K562 (cell line): ENCODE measurements around the gene PGS1. TPM values are rescaled to one million over a fixed set of nuclear protein-coding genes. Genes with fewer than 3 reads are reported as not detected.

Experiments
- ATAC-seq: fragments of 200-7000 bp; cut with Tn5 transposase; 3 replicates; pipeline ENCODE4 v1.9.1; 2020; ENCODE audit warnings: moderate library complexity
- BruUV-seq: library from RNA; stranded (reverse); fragments of 400-500 nt; replicated peaks from 2 replicates; lab custom pipeline; 2021; lab: Mats Ljungman, UMichigan
- CTCF ChIA-PET: fragments of 300-600 bp; formaldehyde crosslinking; extraction: SDS; loops from one replicate; lab custom pipeline; 2021; ENCODE audit warnings: low intra/inter-chr PET ratio; lab: Yijun Ruan, JAX
- POLR2A ChIA-PET: fragments of 300-600, 350-650 bp; sonication (Branson Sonifier 250); formaldehyde crosslinking; extraction: SDS; loops from one replicate; lab custom pipeline; 2021; ENCODE audit warnings: antibody characterized with exemption, inconsistent platforms; lab: Yijun Ruan, JAX
- DNase-seq, 4 experiments: peaks; one replicate each; pipeline versions ENCODE4 v3.0.0 to v3.0.0-alpha.2; 2011 to 2018; ENCODE audit warnings: low spot score in 3 of 4, mixed read lengths in 3 of 4; ENCODE audit errors: extremely low read depth in 1 of 4
- FAIRE-seq: peaks from 2 replicates; lab custom pipeline; 2011; peaks lifted over from hg19 to GRCh38; lab: Jason Lieb, UNC
- H2AFZ ChIP-seq: 2 replicates; pipeline ENCODE4 v1.6.0; 2011; ENCODE audit warnings: low read depth, low read length, control low read depth, inconsistent platforms
- H3K27ac ChIP-seq: fragments of 200-600 bp; 3 replicates; pipeline ENCODE4 v1.8.0; 2011; ENCODE audit warnings: low read depth, mild to moderate bottlenecking, control low read depth, inconsistent platforms, low read length, moderate library complexity, mixed read lengths; ENCODE audit errors: extremely low read depth
- H3K27me3 ChIP-seq, 2 experiments: fragments of 300-600 bp in 1 of 2; 2 replicates in 1 of 2; 3 replicates in 1 of 2; pipeline versions ENCODE4 v1.6.0 to v1.8.0; 2011; ENCODE audit warnings: inconsistent platforms in 2 of 2, low read length in 2 of 2, mild to moderate bottlenecking in 1 of 2, mixed read lengths in 1 of 2, moderate library complexity in 1 of 2; ENCODE audit not compliant: control insufficient read depth in 2 of 2, insufficient read depth in 2 of 2
- H3K36me3 ChIP-seq: fragments of 300-600 bp; 3 replicates; pipeline ENCODE4 v1.8.0; 2011; ENCODE audit warnings: mild to moderate bottlenecking, low read length, inconsistent platforms; ENCODE audit not compliant: control insufficient read depth, insufficient read depth
- H3K4me1 ChIP-seq, 2 experiments: fragments of 200-600 bp in 1 of 2; replicated peaks in 1 of 2; 2 replicates in 1 of 2; 3 replicates in 1 of 2; pipeline versions ENCODE4 v1.5.1 to v1.8.0; 2011; ENCODE audit warnings: inconsistent platforms in 2 of 2, low read length in 2 of 2, mild to moderate bottlenecking in 1 of 2, mixed read lengths in 1 of 2, moderate library complexity in 1 of 2; ENCODE audit not compliant: control insufficient read depth in 2 of 2, insufficient read depth in 2 of 2
- H3K4me2 ChIP-seq: 2 replicates; pipeline ENCODE4 v1.6.1; 2011; ENCODE audit warnings: low read length, control low read depth, inconsistent platforms, mixed read lengths; ENCODE audit not compliant: insufficient read depth
- H3K4me3 ChIP-seq: fragments of 200-600 bp; sonication (generic), shearing (Covaris generic); 2 replicates; pipeline ENCODE4 v1.5.1; 2016; ENCODE audit warnings: control low read depth, inconsistent platforms
- H3K79me2 ChIP-seq: fragments of 200-600 bp; 3 replicates; pipeline ENCODE4 v1.8.0; 2011; ENCODE audit warnings: low read length, inconsistent platforms; ENCODE audit not compliant: control insufficient read depth, insufficient read depth
- H3K9ac ChIP-seq, 2 experiments: 2 replicates each; pipeline versions ENCODE4 v1.6.0 to v1.6.1; 2011; ENCODE audit warnings: low read depth in 2 of 2, low read length in 2 of 2, control low read depth in 1 of 2, inconsistent platforms in 1 of 2, mild to moderate bottlenecking in 1 of 2, mixed read lengths in 1 of 2; ENCODE audit not compliant: insufficient read depth in 1 of 2
- H3K9me1 ChIP-seq: one replicate; pipeline ENCODE4 v1.6.0; 2011; ENCODE audit warnings: inconsistent platforms, mild to moderate bottlenecking, low read length, moderate library complexity; ENCODE audit not compliant: control insufficient read depth, insufficient read depth
- H3K9me3 ChIP-seq: replicated peaks from 2 replicates; pipeline ENCODE4 v1.5.1; 2011; ENCODE audit warnings: low read depth, low read length, inconsistent platforms; ENCODE audit not compliant: control insufficient read depth, insufficient read depth
- H4K20me1 ChIP-seq: replicated peaks from 2 replicates; pipeline ENCODE4 v1.6.1; 2011; ENCODE audit warnings: low read length, inconsistent platforms, mixed read lengths; ENCODE audit not compliant: control insufficient read depth, insufficient read depth
- ATF1 ChIP-seq, 2 experiments: fragments of 450-650 bp in 1 of 2; IDR thresholded peaks; 2 replicates each; pipeline ENCODE4 v1.6.1; 2016; ENCODE audit warnings: missing compliant biosample characterization in 1 of 2, missing genetic modification characterization in 1 of 2
- CEBPZ ChIP-seq: fragments of 150-350 bp; IDR thresholded peaks from 2 replicates; pipeline ENCODE4 v1.6.1; 2014; ENCODE audit warnings: low read depth, mild to moderate bottlenecking, low read length, borderline replicate concordance
- DPF2 ChIP-seq: fragments of 450-650 bp; IDR thresholded peaks from 2 replicates; pipeline ENCODE4 v1.6.1; 2016
- ETV1 ChIP-seq: fragments of 450-650 bp; conservative IDR thresholded peaks from 2 replicates; pipeline ENCODE4 v1.6.1; 2016; ENCODE audit warnings: missing genetic modification characterization, control low read depth, low read depth, missing compliant biosample characterization
- FOXJ3 ChIP-seq: sonication (generic); formaldehyde crosslinking; IDR thresholded peaks from 2 replicates; pipeline ENCODE4 v1.4.0; 2020; ENCODE audit warnings: mild to moderate bottlenecking, missing genetic modification reagents
- GATAD2A ChIP-seq: fragments of 450-650 bp; IDR thresholded peaks from 2 replicates; pipeline ENCODE4 v1.6.1; 2017
- POLR2H ChIP-seq: IDR thresholded peaks from 2 replicates; pipeline ENCODE4 v1.6.1; 2016; ENCODE audit warnings: missing genetic modification characterization, low read depth, mild to moderate bottlenecking, control low read depth, missing compliant biosample characterization, moderate library complexity
- ZBTB11 ChIP-seq, 3 experiments: fragments of 200-800 bp in 1 of 3; fragments of 250-450 bp in 1 of 3; fragments of 450-650 bp in 1 of 3; sonication (Bioruptor Pico) in 1 of 3; sonication (Bioruptor generic) in 1 of 3; formaldehyde crosslinking in 1 of 3; IDR thresholded peaks; 2 replicates each; pipeline versions ENCODE4 v1.6.1 to v1.8.0; 2016 to 2022; ENCODE audit warnings: mild to moderate bottlenecking in 2 of 3, missing genetic modification characterization in 2 of 3, missing compliant biosample characterization in 1 of 3, moderate library complexity in 1 of 3
- ZBTB33 ChIP-seq: sonication (generic); formaldehyde crosslinking; IDR thresholded peaks from 2 replicates; pipeline ENCODE4 v1.8.1; 2023; ENCODE audit warnings: mild to moderate bottlenecking, missing genetic modification reagents
- ZNF277 ChIP-seq: fragments of 250-450 bp; sonication (Bioruptor Pico); IDR thresholded peaks from 2 replicates; pipeline ENCODE4 v1.8.0; 2022; ENCODE audit warnings: inconsistent platforms, mild to moderate bottlenecking, moderate library complexity, borderline replicate concordance
- WGBS: fragments of 100-300 bp; shearing (Covaris generic); methylation state at CpG from one replicate; pipeline ENCODE4 v1.1.6; 2016; ENCODE audit warnings: low coverage, mixed read lengths; ENCODE audit not compliant: insufficient coverage; ENCODE audit errors: missing lambda C conversion rate; 5-methylcytosine and 5-hydroxymethylcytosine counted together
- in situ Hi-C: fragments of 300-500 bp; cut with MboI; formaldehyde crosslinking; loops from 4 replicates; pipeline ENCODE4 v1.15.0; 2018; ENCODE audit warnings: inconsistent platforms, mixed read lengths
- intact Hi-C: fragments of 100-400 bp; cut with micrococcal nuclease; formaldehyde crosslinking; loops from 2 replicates; pipeline ENCODE4 v1.14.2; 2022
- polyA plus RNA-seq, 8 experiments: library from polyadenylated mRNA; depleted of rRNA in 4 of 8; stranded (reverse) in 5 of 8; unstranded in 3 of 8; fragments of >200 nt; fragmentation: Nextera tagmentation in 2 of 8; fragmentation: Illumina TruSeq in 1 of 8; extraction: Ambion mirVana in 2 of 8; extraction: Trizol in 1 of 8; gene quantifications; 2 replicates each; pipeline versions ENCODE4 v1.2.1 to v1.2.3, GENCODE V29; 2011 to 2014; ENCODE audit warnings: inconsistent platforms in 1 of 8, missing spikeins in 1 of 8
- total RNA-seq, 7 experiments: library from RNA; depleted of rRNA in 6 of 7; stranded (reverse); fragments of >200 nt in 6 of 7; fragmentation: Illumina TruSeq in 2 of 7; extraction: Trizol in 2 of 7; gene quantifications; 2 replicates each; pipeline versions ENCODE4 v1.2.1 to v1.2.3, GENCODE V29; 2011 to 2021; ENCODE audit warnings: low replicate concordance in 1 of 7

PGS1 gene
- total and polyA plus RNA-seq, 9 of the 15 experiments (the other 6 are each of a cell fraction or from before 2014, with no cell fraction given): 1.3 to 39.4 (median 22.3) TPM

GRCh38 chr17:78449983-78450595 lies 71.6 kb downstream of the PGS1 start:
- whole genome bisulfite sequencing: 9% methylated on average over 14 of the region's 14 CpGs
- ATAC-seq: no peak
- BruUV-seq: no TSS peak
- in situ Hi-C loops (no loop called here), intact Hi-C loops (loop anchor here (10.0 kb wide), 1 partner anchor 255 kb away; no protein-coding TSS in a partner anchor)
- Histone ChIP-seq H3K4me2 (no peak overlapping the region), H3K9me3 (no peaks in the 10 kb centered on the region), H3K79me2 (no peaks in the 10 kb centered on the region), H3K27ac (no peak overlapping the region), H3K4me1 (peaks cover 0 to 10% of the 10 kb centered on the region in 2 experiments; a peak in 3 of 5 replicates), H4K20me1 (peaks cover 17% of the 10 kb centered on the region), H3K9me1 (no peaks in the 10 kb centered on the region), H3K36me3 (no peaks in the 10 kb centered on the region), H3K9ac (no peak overlapping the region), H3K4me3 (no peak overlapping the region), H3K27me3 (peaks cover 46 to 75% of the 10 kb centered on the region in 2 experiments), H2AFZ (no peak overlapping the region)
- ChIA-PET CTCF (no interaction called here), POLR2A (interaction anchor here (0.6 to 0.7 kb wide), 2 partner anchors 24 to 135 kb away, joined by 3 read pairs; no protein-coding TSS in a partner anchor)
- DNase-seq: no peak
- FAIRE-seq: no peak
- TF ChIP-seq ETV1: no peak
- TF ChIP-seq POLR2H (tag): no peak
- no peak for TF ChIP-seq ZNF277 (CRISPR knock-in tag)
- no peak for TF ChIP-seq DPF2
- no peak for TF ChIP-seq ZBTB33 (CRISPR knock-in tag)
- no peak for TF ChIP-seq ZBTB11 (CRISPR knock-in tag; IDR thresholded peaks at IDR 0.05)
- no peak for TF ChIP-seq GATAD2A
- TF ChIP-seq CEBPZ: no peak
- no peak for TF ChIP-seq ATF1 (CRISPR knock-in tag; IDR thresholded peaks at IDR 0.05)
- TF ChIP-seq ATF1 (tag; IDR thresholded peaks at IDR 0.05): no peak
- TF ChIP-seq FOXJ3 (CRISPR knock-in tag): no peak
